GM20431 (cell line): Measurements from ENCODE around the gene TPST2.
"Not testable (repeated sequence)": the region's sequence is repeated elsewhere in the genome, so short reads cannot be mapped to it uniquely, and the experiment has no call there.

ENCODE experiments used
- in situ Hi-C: fragments of 300-500 bp; cut with MseI, MboI; formaldehyde crosslinking; loops from one replicate; pipeline ENCODE4 v1.15.0; 2020; ENCODE audit warnings: low sequenced_read_pairs; ENCODE audit not compliant: unreplicated experiment

TPST2 gene

GRCh38 chr22:26589845-26590736, at the start of gene TPST2:
TSS of gene TPST2 (minus strand) at chr22:26590132. CDS start at chr22:26541630, 48,502 bp downstream.
- in situ Hi-C loops: no loop called here

- in situ Hi-C loops: no loop called here
Measured at GRCh38 chr22:26636296-26636695, 46.4 kb upstream of the TPST2 start.

DNA sequence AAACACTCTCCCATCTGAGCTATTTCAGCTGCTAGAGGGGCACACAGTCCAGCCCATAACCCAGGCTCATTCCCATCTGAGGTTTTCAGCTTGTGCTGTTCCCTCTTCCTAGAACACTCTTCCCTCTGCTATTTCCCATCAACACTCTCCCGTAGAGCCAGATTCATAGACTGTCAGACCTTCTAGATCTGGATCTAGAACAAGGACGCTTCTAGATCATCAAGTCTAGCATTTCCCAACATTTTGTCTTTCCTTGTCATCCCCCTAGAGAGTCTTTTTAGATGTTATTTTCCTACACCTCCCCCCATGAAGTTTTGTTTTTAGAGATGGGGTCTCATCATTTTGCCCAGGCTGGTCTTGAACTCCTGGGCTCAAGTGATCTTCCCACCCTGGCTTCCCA, 45.2 kb upstream of the TPST2 start:
- in situ Hi-C loops: no loop called here

GRCh38 chr22:26634189-26634588, 44.3 kb upstream of the TPST2 start:
- in situ Hi-C loops: no loop called here

DNA sequence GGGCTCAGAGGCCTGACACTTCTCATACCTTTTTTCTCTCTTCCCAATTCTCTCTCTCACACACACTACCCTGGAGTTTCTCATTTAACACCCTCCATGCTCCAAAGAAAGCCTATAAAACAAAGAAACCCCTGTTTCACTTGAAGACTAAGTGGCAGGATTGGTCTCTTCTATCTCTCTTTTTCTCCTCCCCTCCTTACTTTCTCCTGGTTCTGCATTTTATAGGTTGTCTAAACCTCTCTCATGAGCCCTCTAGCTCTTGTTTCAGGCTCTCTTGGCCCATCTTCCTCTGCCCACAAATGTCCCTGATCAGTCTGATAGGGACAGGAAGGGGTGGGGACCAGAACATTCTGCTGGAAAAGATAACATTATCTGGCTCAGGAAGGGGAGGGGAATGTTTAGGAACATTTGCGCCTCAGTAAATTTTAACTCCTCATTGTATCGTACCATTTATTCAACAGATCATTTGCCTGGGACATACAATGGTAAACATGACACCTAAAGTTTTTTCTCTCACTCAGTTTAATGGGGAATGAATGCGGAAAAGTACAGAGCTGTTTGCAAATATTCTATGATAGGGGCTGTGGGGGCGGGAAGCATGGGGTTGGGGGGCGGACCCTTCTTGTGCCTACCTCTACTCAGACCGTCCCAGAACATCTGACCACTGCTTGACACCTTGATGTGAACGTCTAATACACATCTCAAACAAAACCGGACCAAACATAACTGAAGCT, 42.7 kb upstream of the TPST2 start:
- in situ Hi-C loops: no loop called here

GRCh38 chr22:26631282-26631681, 41.4 kb upstream of the TPST2 start:
- in situ Hi-C loops: no loop called here

DNA sequence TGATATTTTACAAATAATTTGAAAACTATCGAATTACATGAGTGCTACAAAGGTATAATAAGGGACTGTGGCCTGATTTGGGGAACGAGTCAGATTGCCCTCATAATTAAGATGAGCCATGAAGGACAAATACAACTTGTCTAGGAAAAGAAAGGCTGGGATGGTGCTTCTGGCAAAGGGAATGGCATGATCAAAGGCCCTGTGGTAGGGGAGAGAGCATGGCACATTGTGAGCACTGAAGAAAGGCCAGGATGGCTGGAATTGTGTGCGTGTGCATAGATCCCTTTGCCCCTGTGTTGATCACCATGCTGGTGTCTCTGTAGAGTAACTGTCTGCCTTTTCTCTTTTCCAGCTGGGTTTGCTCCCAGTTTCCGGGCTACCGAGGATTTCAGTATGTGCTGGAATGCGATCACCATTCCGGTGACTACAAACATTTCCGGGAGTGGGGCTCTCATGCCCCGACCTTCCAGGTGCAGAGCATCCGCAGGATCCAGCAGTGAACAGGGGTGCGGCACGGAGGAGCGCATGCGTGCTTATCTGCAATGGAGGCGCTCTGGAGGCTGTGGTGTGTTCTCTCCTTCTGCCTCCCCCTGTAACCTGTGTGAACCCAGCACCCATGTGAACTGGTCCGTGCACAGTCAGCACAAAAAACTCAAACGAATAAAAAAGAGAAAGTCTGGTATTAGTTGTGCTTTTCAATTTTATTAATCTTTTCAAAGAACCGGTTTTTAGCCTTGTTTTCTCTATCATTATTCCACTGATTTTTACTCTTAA, 40.2 kb upstream of the TPST2 start:
- in situ Hi-C loops: no loop called here

- in situ Hi-C loops: no loop called here
Measured at GRCh38 chr22:26624803-26625202, 34.9 kb upstream of the TPST2 start.

GRCh38 chr22:26623984-26624383, 34.1 kb upstream of the TPST2 start:
- in situ Hi-C loops: no loop called here

DNA sequence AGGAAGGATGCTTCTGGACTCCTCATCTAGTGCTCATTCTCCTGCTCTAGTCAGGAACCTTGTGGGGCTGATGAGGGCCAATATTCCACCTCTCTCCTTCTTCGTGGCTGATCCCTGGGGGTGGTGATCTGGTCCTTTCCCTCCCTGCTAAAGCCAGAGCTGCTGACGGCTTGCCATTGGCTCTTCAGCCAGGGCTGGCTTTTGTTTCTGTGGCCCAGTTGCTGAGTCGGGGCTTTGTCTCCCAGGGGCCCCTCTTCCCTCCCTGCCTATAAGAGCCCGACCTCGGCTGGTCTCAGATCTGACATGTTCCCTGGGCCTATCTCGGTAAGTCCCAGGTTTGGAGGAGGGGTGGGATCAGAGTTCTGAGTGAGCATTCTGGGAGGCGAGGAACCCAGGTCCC, 31.7 kb upstream of the TPST2 start, which contains the start of gene CRYBA4:
Gene CRYBA4 (plus strand): TSS at position 301 of the 400 bp plus-strand sequence. CDS start 634 bp downstream, outside the sequence.
- in situ Hi-C loops: no loop called here

GRCh38 chr22:26620197-26620596, 30.3 kb upstream of the TPST2 start:
- in situ Hi-C loops: no loop called here

- in situ Hi-C loops: no loop called here
Measured at GRCh38 chr22:26619510-26619909, 29.6 kb upstream of the TPST2 start.

DNA sequence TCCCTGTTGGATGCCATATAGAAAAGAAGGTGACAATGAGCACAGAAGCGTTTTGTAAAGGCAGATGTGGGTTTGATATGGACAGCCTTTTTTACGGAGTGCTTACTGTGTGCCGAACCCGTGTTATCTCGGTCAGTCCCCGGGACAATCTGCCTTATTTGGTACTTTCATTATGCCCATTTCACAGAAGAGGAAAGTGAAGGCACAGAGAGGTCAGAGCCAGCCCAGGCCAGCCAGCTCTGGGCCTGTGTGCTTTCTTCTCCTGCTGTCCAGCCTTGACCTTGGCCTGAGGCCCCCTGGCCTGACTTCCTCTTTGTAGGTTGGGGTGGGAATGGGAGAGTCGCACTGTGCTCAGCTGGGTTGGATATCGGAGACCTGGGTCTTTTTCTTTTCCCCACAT, 28.5 kb upstream of the TPST2 start:
- in situ Hi-C loops: no loop called here

- in situ Hi-C loops: no loop called here
Measured at GRCh38 chr22:26617271-26618199, 27.6 kb upstream of the TPST2 start, which contains the start of gene CRYBB1. TSS of gene CRYBB1 (minus strand) at chr22:26618027. CDS start at chr22:26616319, 1,708 bp downstream.

- in situ Hi-C loops: no loop called here
Measured at GRCh38 chr22:26616650-26617049, 26.7 kb upstream of the TPST2 start.

DNA sequence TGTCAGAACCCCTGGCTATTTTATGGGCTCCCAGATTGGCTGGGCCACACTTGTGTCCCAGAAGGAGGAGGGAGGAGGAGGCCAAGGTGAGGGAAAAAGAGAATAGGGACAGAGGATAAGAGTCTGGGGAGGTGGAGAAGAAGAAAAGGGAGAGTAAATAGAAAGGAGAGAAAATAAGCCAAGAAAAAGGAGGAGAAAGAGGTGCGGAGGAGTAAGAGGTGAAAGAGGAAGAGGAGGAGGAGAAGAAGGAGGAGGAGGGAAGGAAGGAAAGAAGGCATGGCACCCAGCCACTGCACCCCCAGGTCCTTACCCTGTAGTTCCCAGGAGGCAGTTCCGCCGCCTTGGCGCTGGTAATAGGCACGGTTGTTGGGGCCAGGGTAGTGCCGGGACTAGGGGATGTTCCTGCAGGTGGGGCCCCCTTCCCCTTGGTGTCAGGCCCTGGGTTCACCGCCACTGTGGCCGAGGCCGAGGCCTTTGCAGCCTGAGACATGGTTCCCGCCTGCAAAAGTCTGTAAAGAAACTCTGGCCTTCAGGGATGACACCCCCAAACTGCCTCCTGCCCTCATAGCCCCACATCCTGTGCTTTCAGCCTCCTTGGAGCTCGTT, 26.0 kb upstream of the TPST2 start:
- in situ Hi-C loops: no loop called here

GRCh38 chr22:26615149-26615548, 25.2 kb upstream of the TPST2 start:
- in situ Hi-C loops: no loop called here

DNA sequence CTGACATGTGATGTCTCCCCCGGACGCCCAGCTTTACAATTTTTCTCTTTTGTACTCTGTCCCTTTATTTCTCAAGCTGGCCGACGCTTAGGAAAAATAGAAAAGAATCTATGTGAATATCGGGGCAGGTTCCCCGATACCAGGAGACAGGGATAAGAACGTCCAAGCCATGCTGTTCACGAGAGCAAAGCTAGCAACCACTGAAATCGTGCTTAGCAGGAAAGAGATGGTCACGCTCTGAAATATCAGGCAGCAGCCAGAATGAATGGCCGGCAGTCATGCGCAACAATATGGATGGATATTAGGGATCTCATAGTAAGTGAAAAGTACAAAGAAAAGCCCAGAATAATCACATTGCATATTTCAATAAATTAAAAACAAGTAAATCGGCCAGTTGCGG, 24.4 kb upstream of the TPST2 start:
- in situ Hi-C loops: no loop called here

DNA sequence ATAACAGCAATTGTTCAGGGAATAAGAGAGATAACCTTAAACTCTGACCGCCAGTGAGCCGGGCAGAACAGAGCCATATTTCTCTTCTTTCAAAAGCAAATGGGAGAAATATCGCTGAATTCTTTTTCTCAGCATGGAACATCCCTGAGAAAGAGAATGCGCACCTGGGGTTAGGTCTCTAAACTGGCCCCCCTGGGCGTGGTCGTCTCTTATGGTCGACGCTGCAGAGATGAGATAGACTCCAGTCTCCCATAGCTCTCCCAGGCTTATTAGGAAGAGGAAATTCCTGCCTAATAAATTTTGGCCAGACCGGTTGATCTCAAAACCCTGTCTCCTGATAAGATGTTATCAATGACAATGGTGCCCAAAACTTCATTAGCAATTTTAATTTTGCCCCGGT, 23.8 kb upstream of the TPST2 start:
- in situ Hi-C loops: not testable (repeated sequence)
